DMS114 treated with DMSO at 0.1 percent for 48 hours (cell line): ENCODE data around the gene ACER3.
"Not testable (repeated sequence)": the region's sequence is repeated elsewhere in the genome, so short reads cannot be mapped to it uniquely, and the experiment has no call there.

ENCODE experiments used
- DNase-seq: peaks from one replicate; lab custom pipeline; 2025; ENCODE audit not compliant: unreplicated experiment; lab: John Stamatoyannopoulos, UW

The ACER3 gene

DNA sequence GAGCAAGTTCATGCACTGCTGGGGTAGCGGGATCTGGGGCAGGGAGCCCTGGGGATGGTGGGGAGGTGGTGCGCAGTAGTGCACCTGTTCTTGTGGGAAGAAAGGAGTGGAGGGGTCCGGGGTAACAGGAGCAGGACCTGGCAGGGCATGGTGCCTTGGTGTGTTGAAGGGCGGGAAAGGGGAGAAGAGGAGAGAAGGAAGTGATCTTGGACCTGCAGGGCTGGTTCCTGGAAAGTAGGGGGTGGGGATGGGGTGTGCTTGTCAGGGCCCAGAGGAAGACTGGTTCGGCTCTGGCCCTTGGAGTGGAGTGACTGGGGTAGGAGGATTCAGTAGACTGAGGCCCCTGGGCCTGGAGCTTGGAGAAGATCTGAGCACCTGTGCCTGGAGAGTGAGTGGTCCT is 195.2 kb downstream of the ACER3 start:
- no peak for DNase-seq

DNA sequence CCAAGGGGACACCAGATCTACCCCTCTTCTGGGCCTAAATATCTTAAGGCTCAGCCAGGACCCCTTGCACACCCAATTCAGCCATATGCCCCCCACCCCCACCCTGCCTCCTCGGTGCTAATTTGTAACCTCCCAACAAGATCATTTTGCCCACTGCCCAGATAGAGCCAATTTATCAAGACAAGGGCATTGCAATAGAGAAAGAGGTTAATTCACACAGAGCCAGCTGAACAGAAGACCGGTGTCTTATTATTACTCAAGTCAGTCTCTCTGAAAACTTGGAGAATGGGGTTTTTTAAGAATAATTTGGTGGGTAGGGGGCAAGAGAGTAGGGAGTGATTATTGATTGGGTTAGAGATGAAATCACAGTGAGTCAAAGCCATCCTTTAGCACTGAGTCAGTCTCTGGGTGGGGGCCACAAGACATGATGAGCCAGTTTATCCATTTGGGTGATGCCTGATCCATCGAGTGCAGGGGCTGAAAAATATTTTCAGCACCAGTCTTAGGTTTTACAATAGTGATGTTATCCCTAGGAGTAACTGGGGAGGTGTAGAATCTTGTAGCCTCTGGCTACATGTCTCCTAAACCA is 196.2 kb downstream of the ACER3 start:
- DNase-seq, result no peak

DNA sequence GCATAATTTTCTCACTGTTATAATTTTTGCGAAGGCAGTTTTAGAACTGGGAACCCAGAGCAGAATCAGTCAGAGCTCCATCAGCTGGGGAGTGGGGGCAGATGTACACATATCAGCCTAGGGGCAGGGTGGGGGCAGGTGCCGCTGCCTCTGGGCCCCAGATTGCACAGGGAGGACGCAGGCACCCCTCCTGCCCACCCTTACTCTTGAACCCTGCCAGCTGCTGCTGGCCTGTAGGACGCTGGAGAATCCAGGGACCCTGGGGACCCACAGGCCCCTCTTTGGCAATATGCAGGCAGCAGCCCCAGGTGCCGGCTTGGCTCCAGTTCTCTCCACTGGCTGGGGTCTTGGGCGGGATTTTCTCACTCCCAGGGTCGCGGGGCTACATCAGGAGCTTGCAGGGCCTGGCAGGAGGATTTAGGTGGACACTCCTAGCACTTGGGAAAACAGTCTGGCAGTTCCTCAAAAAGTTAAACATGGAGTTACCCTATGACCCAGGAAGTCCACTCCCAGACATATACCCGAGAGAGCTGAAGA is 197.3 kb downstream of the ACER3 start:
- DNase-seq, result no peak

DNA sequence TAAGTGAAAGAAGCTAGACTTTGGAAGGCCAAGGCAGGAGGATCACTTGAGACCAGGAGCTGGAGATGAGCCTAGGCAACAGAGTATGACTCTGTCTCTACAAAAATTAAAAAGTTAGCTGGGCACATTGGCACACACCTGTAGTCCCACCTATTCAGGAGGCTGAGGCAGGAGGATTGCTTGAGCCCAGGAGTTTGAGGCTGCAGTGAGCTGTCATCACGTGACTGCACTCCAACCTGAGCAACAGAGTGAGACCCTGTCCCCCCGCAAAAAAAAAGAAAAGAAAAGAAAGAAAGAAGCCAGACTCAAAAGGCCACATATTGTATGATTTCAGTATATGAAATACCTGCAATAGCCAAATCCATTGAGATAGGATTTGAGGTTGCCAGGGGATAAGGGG is 198.2 kb downstream of the ACER3 start:
- no peak for DNase-seq

DNA sequence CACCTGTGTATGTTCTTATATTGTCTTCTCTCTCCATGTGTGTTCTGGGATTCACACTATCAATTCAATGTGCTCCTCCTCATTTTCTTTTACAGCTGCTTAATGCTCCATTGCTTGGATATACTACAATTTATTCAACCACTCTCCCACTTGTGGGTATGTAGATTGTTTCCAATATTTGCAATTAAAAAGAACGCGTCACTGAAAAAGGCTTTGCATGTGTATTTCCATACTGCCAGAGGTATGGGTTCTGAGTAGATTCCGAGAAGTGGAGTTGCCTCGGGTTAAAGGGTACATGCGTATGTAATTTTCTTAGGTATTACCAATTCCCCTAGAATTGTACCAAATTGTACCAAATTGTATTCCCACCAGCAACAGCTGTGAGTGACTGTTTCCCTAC is 199.1 kb downstream of the ACER3 start:
- DNase-seq, result no peak

DNA sequence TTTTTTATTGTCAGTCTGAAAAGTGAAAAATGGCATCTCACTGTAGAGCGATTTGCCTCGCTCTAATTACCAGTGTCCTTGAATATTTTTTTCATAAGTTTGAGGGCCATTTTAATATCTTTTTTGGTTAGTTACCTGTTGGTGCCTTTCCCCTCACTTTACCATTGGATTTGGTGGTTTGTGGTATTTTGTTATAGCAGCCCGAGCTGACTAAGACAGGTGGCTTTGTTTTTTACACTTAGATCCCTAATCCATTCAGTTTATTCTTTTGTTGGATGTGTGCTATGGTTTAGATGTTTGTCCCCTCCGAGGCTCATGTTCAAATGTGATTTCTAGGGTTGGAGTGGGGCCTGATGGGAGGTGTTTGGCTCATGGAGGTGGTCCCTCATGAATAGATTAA is 199.5 kb downstream of the ACER3 start:
- no peak for DNase-seq

DNA sequence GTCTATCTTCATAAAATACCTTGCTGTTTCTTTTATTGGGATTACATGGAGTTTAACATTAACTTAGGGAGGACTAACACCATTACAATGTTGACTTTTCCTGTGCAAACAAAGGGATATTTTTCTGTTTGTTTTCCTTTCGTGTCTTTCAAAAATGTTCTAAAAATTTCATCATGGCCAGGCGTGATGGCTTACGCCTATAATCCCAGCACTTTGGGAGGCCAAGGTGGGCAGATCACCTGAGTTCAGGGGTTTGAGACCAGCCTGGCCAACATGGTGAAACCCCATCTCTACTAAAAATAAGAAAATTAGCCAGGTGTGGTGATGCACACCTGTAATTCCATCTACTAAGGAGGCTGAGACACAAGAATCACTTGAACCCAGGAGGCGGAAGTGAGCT is 200.5 kb downstream of the ACER3 start:
- DNase-seq, result not testable (repeated sequence)

DNA sequence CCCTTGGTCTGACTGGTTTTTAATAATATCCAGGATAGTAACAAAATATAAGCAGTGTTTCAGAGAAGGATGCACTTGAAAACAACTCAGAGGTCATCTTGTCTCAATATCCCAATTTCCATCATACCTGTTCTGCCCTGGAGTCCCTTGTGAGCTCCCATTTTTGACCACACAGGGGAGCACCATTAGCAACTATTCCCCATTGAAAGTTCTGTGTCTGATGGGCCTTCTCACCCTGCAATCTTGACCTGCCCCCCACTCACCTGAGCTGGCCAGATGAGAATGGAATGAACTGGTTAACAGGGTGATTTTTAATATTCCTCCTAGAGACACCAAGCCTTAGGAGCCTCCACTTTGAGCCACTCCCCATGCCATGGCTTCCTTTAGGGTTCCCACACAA is 202.2 kb downstream of the ACER3 start:
- no peak for DNase-seq

DNA sequence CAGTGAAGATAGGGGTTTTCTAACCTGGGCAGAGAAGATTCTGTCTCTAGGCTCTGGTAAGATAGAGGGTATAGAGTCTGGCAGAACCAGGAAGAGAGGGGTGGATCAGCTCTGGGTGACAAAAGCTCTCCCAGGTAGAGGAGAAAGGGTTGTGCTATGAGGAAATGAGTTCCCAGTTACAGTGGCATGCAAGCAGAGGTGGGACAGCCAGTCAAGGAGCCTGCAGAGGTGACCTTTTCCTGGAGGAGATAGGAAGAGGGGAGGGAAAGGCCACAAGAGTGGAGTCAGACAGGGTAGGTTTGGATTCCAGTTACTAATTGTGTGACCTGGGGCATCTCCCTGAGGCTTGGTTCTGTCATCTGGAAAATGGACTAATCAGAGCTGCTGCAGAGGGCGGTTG is 202.7 kb downstream of the ACER3 start:
- DNase-seq, result no peak

DNA sequence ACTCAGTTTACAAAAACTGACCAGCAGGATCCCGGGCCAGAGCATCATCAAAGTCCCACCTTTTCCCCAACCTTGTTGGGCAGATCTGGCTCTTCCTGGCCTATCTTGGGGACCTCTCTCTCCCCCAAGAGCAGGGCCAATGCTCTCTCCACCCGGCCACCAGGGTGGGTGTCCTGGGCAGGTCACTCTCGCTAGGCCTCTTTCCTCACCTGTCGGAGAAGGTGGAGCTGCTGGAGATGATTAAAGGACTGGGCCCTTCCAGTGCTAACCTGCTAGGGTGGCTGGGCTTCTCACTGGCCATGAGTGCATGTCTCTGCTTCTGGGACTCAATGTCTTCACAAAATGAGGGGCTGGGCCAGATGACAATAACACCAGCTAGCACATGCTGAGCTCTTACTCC is 203.1 kb downstream of the ACER3 start:
- no peak for DNase-seq

DNA sequence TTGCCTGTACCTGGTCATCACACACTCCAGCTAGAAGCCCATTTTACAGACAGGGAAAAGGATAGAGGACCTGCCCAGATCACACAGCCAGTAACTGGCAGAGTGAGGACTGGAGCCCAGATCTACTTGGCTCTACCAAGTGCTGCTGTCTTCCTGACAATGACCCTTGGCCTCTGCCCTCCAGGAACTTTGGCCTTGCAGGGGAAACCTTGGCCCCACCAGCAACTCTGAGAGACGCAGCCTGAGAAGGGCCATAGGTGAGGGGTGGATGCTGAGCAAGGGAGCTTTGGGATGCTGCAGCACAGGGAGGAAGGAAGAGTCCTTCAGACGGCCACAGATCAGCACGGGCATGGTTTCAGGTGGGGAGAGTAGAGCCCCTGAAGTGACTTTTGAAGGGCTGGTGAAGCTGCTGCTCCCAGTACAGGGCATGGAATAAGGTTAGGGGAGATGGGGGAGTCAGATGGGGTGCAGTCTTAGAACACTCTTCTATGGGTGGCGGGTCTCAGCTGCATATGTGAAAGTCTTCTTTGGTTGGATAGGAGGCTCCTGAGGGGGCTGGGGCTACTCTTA is 204.0 kb downstream of the ACER3 start:
- no peak for DNase-seq

DNA sequence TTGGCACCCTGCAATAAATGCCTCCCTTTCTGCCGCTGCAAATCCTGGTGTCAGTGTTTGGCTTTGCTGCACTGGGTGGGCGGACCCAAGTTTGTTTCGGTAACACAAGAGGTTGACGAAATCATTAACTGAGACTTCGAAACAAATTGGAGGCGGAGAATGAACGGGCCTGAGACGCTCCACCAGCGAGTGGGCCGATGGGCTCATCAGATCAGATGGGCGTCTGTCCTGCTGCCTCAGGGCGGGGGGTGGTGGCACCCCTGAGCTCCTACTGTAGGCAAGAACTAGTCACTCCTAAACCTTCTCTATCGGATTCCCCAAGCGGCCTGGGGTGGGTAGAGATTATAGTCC is 205.1 kb downstream of the ACER3 start:
- no peak for DNase-seq

DNA sequence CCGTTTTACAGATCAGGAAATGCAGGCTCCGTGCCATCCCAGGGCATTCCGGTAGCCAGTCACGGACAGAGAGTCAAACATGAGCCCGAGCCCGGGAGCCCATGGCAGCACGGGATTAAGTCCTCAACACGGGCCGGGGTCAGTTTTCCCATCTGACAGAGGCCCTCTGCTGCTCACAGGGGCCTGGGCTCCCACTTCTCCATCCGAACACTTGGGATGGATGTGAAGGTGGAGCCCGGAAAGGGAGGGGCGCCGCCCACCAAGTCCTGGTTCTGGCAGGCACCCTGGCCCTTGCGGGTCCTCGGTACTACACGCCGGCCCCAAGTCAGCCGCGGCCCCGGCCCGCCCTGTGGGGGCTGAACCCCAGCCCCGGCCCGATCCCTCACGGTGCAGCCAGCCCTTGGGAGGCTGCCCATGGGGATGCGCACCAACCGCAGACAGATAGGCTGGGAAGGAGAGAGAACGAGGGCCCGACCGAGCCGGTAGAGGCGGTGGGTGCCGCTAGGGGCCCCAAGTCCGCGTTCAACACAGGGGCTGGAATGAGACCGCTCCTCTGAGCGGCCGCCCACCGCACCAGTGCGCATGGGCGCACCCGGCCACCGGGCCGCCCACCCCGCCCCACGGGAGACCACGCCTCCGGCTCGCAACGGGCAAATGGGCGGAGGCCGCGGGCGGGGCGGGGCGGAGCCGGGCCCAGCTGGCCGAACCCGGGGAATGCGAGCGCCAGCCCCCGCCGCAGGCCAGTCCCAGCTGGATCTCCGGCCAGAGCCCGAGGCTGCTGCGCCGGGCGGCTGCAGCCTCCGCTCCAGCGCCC is 205.7 kb downstream of the ACER3 start, which contains the start of gene CAPN5:
TSS of gene CAPN5 (plus strand) at position 743 of the 814 bp plus-strand sequence. CDS start 17,916 bp downstream, outside the sequence.
- DNase-seq, result peak; percentile 63

DNA sequence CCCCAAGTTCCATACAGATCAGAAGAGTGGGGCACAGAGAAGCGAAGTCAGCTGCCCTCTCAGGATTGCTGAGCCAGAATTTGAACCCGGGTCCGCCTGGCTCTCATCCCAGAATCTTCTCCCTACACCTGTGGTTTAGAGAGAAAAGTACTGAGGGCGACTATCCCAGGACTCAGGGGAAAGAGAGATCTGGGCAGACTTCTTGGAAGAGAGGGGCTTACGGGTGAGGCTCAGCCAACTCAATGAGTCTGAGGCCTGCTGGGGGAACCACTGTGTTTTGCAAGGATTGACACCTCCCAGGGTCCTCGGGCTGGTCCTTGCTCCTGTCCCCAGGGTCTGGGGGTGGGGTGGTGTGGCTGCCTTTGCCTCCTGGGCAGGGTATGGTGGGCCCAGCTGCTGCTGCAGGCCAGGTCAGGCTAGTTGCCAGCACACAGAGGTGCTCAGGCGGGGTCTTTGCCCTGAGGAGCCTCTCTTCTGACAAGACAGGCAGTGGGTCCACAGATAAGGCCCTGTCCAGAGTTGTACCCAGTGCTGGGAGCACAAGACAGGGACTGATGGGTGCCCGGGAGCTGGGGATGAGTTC is 207.2 kb downstream of the ACER3 start:
- no peak for DNase-seq

DNA sequence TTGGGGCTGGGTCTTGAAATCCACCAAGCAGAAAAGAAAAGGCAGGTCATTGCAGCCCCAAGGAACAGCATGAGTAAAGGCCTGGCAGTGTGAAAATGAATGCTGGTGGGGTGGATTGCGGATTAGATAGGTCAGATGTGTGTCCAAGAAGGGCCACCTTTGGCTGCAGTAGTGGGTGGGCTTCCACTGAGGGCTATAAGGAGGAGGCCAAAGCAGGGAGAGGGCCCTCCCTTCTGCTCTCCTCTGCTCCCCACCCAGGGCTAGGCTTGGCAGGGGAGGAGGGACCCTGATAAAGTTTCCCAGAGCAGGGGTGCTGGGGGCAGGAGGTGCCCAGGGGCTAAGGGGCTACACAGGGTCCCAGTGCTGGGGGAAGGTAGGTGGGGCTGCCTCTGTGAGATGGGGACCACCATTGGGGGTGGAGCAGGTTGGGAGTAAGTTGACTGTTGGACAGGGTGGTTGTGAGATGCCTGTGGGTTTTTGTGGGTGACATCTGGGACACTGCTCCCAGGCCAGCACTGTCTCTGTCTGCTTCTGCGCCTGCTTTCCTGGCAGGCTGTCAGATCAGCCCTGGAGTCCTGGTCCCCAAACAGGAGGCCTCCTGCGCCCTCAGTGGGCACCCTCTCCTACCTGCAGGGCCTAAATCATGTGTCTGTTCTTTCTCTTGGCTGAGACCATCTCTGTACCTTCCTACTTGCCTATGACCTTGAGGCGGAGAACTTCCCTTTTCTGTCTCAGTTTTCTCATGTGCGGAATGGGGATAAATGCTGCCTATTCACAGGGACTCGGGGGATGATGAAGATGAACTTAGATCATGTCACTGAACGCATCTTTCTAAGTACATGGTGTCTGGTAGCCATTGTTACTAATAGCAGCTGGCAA is 208.0 kb downstream of the ACER3 start:
- DNase-seq, result no peak

DNA sequence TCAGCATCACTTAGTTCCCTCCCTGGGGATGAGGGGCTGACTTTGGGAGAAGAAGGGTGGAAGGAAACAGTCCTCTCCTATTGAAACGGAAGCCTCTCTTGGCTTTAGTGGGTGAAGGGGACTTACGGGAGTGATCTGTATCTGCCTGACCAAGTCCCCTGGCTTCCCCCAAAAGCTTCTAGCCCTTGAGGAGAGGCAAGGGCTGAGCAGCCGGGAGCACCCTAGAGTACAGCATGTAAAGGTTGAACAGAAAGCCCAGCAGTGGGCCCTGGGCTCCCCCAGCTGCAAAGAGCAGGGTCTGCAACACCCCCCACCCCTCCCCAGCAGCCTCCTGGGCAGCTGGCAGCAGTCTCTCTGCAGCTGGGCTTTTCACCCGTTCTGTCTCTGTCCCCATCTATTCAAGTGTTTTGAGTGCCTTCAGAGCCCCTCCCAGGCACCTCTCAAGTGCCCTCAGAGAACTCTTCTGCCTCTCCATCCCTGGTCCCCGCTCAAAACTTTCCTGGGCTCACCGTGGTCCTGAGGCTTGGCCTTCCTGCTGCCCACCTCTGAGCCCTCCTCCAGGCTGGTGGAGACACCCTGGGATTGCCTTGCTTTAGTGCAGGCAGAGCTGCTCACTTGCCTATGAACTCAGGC is 208.7 kb downstream of the ACER3 start:
- no peak for DNase-seq

DNA sequence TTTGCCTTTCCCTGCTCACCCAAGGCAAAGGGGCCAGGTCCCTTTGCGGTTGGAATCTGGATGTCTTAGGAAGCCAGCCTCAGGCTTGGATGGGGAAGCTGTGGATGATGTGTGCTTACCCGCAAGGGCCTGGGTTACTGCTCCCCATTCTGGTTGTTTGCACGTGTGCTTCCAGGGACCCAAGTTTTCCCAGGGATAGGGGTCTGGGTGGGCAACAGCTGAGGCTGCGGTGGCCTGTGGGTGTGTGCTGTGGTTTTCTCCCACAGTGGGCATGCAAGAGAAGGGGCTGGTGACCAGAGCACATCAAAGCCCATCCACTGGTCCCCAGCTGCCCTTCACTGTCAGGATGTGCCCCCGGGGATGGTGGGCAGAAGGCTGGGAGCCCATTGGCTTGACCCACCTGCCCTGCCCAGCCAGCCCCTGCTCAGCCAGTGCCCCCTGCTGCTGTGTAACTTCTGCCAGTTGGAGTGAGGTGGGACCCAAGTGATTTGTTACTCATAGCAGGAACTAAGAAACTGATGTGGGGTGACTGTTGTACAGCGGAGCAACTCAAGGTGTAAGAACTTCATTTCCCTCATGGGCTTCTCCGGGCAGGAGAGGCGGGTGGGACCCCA is 209.4 kb downstream of the ACER3 start:
- no peak for DNase-seq

DNA sequence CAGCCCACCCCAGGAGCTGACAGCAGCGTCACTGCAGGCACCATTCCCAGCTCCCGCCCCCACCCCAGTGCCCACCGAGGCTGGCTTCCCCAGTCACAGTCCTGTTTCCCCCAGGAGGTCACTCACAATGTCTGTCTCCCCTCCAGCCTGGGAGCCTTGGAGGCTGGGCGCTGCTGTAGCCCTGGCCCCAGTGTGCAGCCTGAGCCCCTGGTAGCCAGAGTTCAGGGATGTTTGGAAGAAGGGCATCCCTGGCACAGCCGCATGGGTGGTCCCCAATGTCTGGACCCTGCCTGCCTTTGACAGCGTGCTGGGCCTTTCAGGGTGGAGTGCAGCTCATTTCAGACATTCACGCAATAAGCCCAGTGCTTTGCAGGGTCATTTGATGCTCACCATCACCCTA is 210.4 kb downstream of the ACER3 start:
- no peak for DNase-seq

DNA sequence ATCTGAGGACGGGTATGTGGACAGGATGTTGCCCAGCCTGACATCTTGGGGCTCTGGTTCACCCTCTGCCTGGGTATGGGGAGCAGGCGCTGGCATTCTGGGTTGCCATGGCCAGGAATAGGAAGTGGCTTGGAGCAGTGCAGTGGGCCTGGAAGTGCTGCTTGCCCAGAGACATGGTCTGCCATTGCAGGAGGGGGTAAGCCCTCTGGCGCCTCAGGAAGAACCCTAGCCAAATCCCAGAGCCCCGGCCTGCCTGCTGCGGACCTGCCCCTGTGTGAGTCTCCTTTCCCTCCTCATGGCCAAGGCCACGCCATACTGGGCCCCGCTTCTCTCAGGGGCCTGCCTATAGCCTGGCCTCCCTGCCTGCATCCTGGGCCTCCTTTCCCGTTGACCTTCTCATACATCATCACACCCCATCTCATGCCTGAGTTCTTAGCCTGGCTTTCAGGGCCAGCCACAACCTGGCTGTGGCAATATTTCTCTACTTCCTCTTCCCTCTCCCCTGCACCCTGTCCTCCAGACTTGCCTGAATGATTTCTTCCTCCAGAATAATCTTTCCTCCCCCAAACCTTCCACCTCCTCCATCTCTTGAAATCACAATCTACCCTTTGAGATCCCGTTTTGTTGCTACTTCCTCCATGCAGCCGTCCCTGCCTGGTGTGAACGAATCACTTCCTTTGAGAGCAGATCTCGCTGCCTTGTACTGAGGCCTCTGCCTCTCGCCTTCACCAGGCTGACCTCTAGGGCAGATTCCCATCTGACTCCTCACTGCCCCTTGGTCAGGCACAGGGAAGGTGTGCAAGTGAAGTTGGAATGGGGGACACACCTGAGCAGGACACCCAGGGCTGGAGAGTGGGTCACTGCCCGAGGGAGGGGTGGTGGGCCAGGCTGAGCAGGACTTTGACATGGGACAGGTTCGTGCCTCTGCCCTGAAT is 211.2 kb downstream of the ACER3 start:
- DNase-seq, result no peak
